ENCODE data around the gene PLA2G3. TPM values are rescaled to one million over a fixed set of nuclear protein-coding genes. Genes with fewer than 3 reads are reported as not detected.

PLA2G3 gene
- total RNA-seq, 1 experiment from 2014 or later = not detected

DNA sequence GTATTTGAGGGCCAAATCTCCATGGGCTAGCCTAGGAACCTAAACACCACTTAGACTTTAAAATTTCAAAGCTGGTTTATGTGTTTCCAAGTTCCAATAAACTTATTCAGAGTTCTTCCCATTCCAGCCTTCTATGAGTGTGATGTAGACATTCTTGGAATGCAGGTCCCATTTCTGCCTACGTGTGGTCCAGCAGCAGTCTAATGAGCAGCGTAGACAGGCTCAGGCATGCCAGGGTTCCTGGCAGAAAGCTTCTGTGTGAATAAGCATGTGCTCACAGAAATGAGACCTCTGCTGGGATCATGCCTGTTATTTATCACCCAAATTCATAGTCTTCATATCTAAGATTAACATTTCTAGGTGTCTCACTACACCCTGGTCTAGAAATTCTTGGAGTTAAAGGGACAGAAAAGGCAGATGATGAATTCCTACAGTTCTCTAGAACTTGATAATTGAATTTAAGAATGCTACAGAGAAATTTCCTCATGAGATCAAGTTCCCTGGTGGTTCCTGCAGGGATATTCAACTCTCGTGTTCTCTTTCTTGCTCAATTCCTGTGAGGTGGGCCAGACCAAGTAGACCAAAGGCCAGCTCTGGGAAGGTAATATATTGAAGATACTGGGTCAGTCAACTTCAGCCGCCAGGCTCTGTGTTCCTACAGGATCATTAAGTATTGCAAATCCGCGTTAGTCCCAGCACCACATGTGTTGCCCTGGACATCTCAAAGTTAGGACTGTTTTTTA, 37.3 kb upstream of the PLA2G3 start:
- Histone ChIP-seq H3K27me3 (ENCODE audit: control insufficient read depth, insufficient read depth, low read length) (no peaks in the 10 kb centered on the region), H3K4me1 (ENCODE audit: control insufficient read depth, insufficient read depth, low read length) (peaks cover 7% of the 10 kb centered on the region; the same call in 1 of the 2 replicates), H3K9me3 (ENCODE audit: control insufficient read depth, insufficient read depth, low read depth, low read length) (no peaks in the 10 kb centered on the region), H3K36me3 (ENCODE audit: control insufficient read depth, insufficient read depth, low read length) (no peaks in the 10 kb centered on the region), H3K27ac (ENCODE audit: low read length) (no peak overlapping the region), H3K4me3 (ENCODE audit: low read depth in 2 of 2, low read length in 2 of 2) (no peak overlapping the region)
- BruUV-seq (replicated peaks) = no TSS peak
- TF ChIP-seq SIN3A (IDR thresholded peaks at IDR 0.05; ENCODE audit: borderline replicate concordance, insufficient read depth, low read depth, low read length) = no peak
- no peak for TF ChIP-seq POLR2AphosphoS5 (IDR thresholded peaks at IDR 0.05; ENCODE audit: low read depth, low read length)
- no peak for TF ChIP-seq TCF7L2 (IDR thresholded peaks at IDR 0.05; ENCODE audit: low read depth, low read length)
- TF ChIP-seq, protein P1, sequence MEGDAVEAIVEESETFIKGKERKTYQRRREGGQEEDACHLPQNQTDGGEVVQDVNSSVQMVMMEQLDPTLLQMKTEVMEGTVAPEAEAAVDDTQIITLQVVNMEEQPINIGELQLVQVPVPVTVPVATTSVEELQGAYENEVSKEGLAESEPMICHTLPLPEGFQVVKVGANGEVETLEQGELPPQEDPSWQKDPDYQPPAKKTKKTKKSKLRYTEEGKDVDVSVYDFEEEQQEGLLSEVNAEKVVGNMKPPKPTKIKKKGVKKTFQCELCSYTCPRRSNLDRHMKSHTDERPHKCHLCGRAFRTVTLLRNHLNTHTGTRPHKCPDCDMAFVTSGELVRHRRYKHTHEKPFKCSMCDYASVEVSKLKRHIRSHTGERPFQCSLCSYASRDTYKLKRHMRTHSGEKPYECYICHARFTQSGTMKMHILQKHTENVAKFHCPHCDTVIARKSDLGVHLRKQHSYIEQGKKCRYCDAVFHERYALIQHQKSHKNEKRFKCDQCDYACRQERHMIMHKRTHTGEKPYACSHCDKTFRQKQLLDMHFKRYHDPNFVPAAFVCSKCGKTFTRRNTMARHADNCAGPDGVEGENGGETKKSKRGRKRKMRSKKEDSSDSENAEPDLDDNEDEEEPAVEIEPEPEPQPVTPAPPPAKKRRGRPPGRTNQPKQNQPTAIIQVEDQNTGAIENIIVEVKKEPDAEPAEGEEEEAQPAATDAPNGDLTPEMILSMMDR (IDR thresholded peaks at IDR 0.05) = no peak
- TF ChIP-seq, protein P2, sequence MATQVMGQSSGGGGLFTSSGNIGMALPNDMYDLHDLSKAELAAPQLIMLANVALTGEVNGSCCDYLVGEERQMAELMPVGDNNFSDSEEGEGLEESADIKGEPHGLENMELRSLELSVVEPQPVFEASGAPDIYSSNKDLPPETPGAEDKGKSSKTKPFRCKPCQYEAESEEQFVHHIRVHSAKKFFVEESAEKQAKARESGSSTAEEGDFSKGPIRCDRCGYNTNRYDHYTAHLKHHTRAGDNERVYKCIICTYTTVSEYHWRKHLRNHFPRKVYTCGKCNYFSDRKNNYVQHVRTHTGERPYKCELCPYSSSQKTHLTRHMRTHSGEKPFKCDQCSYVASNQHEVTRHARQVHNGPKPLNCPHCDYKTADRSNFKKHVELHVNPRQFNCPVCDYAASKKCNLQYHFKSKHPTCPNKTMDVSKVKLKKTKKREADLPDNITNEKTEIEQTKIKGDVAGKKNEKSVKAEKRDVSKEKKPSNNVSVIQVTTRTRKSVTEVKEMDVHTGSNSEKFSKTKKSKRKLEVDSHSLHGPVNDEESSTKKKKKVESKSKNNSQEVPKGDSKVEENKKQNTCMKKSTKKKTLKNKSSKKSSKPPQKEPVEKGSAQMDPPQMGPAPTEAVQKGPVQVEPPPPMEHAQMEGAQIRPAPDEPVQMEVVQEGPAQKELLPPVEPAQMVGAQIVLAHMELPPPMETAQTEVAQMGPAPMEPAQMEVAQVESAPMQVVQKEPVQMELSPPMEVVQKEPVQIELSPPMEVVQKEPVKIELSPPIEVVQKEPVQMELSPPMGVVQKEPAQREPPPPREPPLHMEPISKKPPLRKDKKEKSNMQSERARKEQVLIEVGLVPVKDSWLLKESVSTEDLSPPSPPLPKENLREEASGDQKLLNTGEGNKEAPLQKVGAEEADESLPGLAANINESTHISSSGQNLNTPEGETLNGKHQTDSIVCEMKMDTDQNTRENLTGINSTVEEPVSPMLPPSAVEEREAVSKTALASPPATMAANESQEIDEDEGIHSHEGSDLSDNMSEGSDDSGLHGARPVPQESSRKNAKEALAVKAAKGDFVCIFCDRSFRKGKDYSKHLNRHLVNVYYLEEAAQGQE (IDR thresholded peaks at IDR 0.05; ENCODE audit: insufficient read depth in 1 of 2, low read depth in 2 of 2, low read length in 1 of 2) = no peak
- intact Hi-C loops (cut with micrococcal nuclease; ENCODE audit: unreplicated experiment) = no loop called here
- in situ Hi-C loops (cut with HindIII; ENCODE audit: low pct_unique_long_range_greater_than_20kb, low sequenced_read_pairs) = no loop called here
- ChIA-PET POLR2A (interaction anchor here (1.0 kb wide), 1 partner anchor 15 kb away, joined by 15 read pairs; no protein-coding TSS in a partner anchor), CTCF (no interaction called here)
- ATAC-seq (no peak), DNase-seq (ENCODE audit: low read depth, low spot score) (no peak)

DNA sequence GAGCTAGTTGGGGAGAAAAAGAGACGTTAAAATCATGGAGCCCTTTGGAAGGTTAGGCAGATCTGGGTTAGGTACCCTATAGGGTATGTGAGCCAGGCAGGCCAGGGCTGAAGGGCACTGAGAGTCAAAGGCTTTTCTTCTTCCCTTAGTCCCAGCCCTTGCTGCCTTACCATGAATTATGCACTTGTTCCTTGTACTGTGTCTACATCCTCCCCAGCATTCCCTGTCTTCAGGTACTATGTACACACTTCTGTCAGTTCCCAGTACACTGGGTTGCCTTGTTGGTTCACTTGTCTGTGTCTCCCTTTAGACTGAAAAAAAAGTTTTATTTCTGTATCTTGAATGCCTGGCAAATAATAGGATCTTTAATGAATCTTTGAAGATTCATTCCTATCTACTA, 36.6 kb upstream of the PLA2G3 start:
- Histone ChIP-seq H3K4me1 (ENCODE audit: control insufficient read depth, insufficient read depth, low read length) (peaks cover 7% of the 10 kb centered on the region; the same call in 1 of the 2 replicates), H3K27ac (ENCODE audit: low read length) (no peak overlapping the region), H3K4me3 (ENCODE audit: low read depth in 2 of 2, low read length in 2 of 2) (no peak overlapping the region), H3K36me3 (ENCODE audit: control insufficient read depth, insufficient read depth, low read length) (no peaks in the 10 kb centered on the region), H3K9me3 (ENCODE audit: control insufficient read depth, insufficient read depth, low read depth, low read length) (no peaks in the 10 kb centered on the region), H3K27me3 (ENCODE audit: control insufficient read depth, insufficient read depth, low read length) (no peaks in the 10 kb centered on the region)
- ChIA-PET CTCF (no interaction called here), POLR2A (interaction anchor here (1.0 kb wide), 1 partner anchor 15 kb away, joined by 15 read pairs; no protein-coding TSS in a partner anchor)
- TF ChIP-seq, protein P1 (IDR thresholded peaks at IDR 0.05) = no peak
- TF ChIP-seq, protein P2 (IDR thresholded peaks at IDR 0.05; ENCODE audit: insufficient read depth in 1 of 2, low read depth in 2 of 2, low read length in 1 of 2) = no peak
- TF ChIP-seq SIN3A (IDR thresholded peaks at IDR 0.05; ENCODE audit: borderline replicate concordance, insufficient read depth, low read depth, low read length) = no peak
- TF ChIP-seq POLR2AphosphoS5 (IDR thresholded peaks at IDR 0.05; ENCODE audit: low read depth, low read length) = no peak
- no peak for TF ChIP-seq TCF7L2 (IDR thresholded peaks at IDR 0.05; ENCODE audit: low read depth, low read length)
- no peak for ATAC-seq
- no peak for DNase-seq (ENCODE audit: low read depth, low spot score)
- in situ Hi-C loops (cut with HindIII; ENCODE audit: low pct_unique_long_range_greater_than_20kb, low sequenced_read_pairs) (no loop called here), intact Hi-C loops (cut with micrococcal nuclease; ENCODE audit: unreplicated experiment) (no loop called here)
- no TSS peak for BruUV-seq (replicated peaks)

Data from Panc1 (cell line).